Glutamatergic neuron (in vitro differentiated cells): Measurements from ENCODE around the gene MSRB3. TPM values are rescaled to one million over a fixed set of nuclear protein-coding genes. Genes with fewer than 3 reads are reported as not detected.
"Not testable (repeated sequence)": the region's sequence is repeated elsewhere in the genome, so short reads cannot be mapped to it uniquely, and the experiment has no call there.

Experiments
- DNase-seq: peaks from one replicate; pipeline ENCODE4 v3.0.0; 2022
- H3K27ac Mint-ChIP-seq: one replicate; pipeline ENCODE4 v1.8.0; 2020; ENCODE audit warnings: mild to moderate bottlenecking, mixed read lengths, inconsistent platforms; ENCODE audit not compliant: unreplicated experiment
- H3K27me3 Mint-ChIP-seq: one replicate; pipeline ENCODE4 v1.8.0; 2020; ENCODE audit warnings: mild to moderate bottlenecking, moderate library complexity, mixed read lengths, inconsistent platforms; ENCODE audit not compliant: unreplicated experiment
- H3K36me3 Mint-ChIP-seq: one replicate; pipeline ENCODE4 v1.8.0; 2020; ENCODE audit warnings: mild to moderate bottlenecking, mixed read lengths, inconsistent platforms; ENCODE audit not compliant: unreplicated experiment
- H3K4me1 Mint-ChIP-seq: one replicate; pipeline ENCODE4 v1.8.0; 2020; ENCODE audit warnings: mild to moderate bottlenecking, low read depth, mixed read lengths, inconsistent platforms; ENCODE audit not compliant: unreplicated experiment
- H3K4me3 Mint-ChIP-seq: one replicate; pipeline ENCODE4 v1.8.0; 2020; ENCODE audit warnings: mild to moderate bottlenecking, mixed read lengths, inconsistent platforms; ENCODE audit not compliant: unreplicated experiment
- H3K9me3 Mint-ChIP-seq: one replicate; pipeline ENCODE4 v1.8.0; 2020; ENCODE audit warnings: mild to moderate bottlenecking, moderate library complexity, mixed read lengths, inconsistent platforms; ENCODE audit not compliant: unreplicated experiment
- total RNA-seq: library from RNA; stranded (reverse); fragmentation: NEBNext Ultra II Directional; extraction: Animal tissue kit (Norgen Biotek cat#: 25700); gene quantifications from one replicate; pipeline ENCODE4 v1.2.1, GENCODE V29; 2021; ENCODE audit not compliant: unreplicated experiment
- TF ChIP-seq, protein P1 (sequence below): fragments of 200-600 bp; sonication (generic); IDR thresholded peaks from one replicate; pipeline ENCODE4 v1.5.0; 2021; ENCODE audit not compliant: partially characterized antibody, unreplicated experiment

The MSRB3 gene
- total RNA-seq, 1 donor from 2014 or later, result 1.6 TPM

DNA sequence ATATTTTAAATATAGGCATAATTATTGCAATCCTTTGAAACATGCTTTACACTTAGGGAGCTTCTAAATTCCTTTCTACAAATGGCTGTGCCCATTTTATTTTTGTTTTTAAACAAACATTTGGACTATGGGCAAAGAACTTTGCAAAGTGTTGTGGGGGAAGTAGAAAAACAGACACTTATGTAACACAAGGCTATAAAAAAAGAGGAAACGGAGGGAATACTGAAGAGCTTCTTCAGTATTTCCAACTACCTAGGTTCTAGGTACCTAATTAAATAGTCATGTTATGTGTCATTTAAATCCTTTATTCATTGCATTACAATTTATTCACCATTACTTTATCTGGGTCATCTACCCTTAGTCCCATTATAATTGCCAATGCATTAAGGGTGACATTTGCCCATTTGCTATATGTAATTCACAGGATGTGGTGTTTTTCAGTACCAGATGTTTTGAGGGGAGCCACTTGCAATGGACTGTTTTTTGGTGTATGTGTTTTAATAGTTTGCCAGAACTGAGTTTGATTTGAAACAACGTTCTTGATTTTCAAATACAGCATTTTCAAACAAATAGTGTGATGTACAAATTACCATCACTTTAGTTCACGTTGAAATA, 1.5 kb upstream of the MSRB3 start:
- TF ChIP-seq, protein P1, sequence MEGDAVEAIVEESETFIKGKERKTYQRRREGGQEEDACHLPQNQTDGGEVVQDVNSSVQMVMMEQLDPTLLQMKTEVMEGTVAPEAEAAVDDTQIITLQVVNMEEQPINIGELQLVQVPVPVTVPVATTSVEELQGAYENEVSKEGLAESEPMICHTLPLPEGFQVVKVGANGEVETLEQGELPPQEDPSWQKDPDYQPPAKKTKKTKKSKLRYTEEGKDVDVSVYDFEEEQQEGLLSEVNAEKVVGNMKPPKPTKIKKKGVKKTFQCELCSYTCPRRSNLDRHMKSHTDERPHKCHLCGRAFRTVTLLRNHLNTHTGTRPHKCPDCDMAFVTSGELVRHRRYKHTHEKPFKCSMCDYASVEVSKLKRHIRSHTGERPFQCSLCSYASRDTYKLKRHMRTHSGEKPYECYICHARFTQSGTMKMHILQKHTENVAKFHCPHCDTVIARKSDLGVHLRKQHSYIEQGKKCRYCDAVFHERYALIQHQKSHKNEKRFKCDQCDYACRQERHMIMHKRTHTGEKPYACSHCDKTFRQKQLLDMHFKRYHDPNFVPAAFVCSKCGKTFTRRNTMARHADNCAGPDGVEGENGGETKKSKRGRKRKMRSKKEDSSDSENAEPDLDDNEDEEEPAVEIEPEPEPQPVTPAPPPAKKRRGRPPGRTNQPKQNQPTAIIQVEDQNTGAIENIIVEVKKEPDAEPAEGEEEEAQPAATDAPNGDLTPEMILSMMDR, result no peak
- Mint-ChIP-seq H3K27me3 (peaks cover 6% of the 10 kb centered on the region), H3K27ac (no peak overlapping the region), H3K36me3 (no peaks in the 10 kb centered on the region), H3K4me3 (no peak overlapping the region), H3K9me3 (no peaks in the 10 kb centered on the region), H3K4me1 (no peaks in the 10 kb centered on the region)
- no peak for DNase-seq

DNA sequence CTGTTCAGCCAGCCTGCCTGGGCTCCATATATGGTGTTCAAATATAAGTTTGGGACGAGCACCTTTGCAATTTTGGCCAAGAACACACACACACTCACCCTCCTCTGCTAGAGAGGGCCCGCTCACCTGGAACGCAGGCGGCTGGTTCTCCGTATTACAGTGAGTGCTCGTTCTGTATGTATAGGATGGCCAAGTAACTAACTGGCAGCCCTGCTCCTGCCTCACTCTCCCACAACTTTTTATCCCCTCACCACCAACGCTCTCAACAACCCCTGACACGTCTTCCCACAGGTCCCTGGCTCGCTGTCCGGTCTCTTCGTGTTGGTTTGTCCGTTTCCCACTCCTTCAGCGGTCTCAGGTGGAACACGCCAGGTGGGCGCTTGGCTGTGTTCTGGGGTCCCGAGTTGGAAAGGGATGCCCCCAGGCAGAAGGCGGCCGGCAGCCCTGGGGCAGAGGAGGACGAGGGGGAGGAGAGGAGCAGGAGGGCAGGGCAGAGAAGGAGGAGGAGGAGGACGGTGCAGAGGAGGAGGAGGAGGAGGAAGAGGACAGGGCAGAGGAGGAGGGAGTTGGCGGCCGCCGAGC, 398 bp upstream of the MSRB3 start:
- Mint-ChIP-seq H3K27ac (no peak overlapping the region), H3K4me3 (peak overlapping the region; percentile 71), H3K4me1 (no peaks in the 10 kb centered on the region), H3K36me3 (no peaks in the 10 kb centered on the region), H3K9me3 (no peaks in the 10 kb centered on the region), H3K27me3 (peaks cover 6% of the 10 kb centered on the region)
- DNase-seq, result peak; percentile 14
- TF ChIP-seq, protein P1, result no peak

DNA sequence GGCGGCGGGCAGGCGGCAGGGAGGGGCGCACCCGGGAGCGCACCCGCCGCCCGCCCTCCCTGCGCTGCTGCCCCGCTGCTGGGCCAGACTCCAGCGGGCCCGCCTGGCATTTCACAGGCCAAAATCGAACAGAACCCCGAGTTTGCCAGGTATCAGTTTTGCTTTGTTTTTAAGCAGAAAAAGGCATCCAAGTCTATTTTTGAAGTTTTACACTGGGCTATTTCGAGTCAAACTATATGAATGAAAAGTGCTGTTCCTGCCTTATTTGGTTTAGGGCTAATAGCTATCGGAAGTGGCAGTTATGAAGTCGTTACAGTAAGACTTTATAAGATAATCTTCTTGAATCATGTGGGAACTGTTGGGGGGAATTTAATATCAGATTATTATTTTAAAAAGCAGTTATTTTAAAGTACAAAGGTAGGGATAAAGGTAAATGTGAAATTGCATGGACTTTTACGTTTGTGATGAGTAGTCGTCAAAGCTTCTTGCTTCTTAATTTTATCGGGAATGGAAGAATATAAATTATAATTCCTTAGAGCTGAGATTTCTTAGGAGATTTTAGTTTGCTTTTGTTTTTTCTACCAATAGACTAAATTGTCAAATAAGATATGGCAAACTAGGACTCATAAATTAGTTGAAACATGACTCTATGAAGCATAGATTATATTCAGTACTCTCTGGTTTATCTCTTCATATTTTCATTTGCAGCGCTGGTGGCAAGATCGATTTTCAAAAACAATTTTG, 1.1 kb downstream of the MSRB3 start:
- no peaks in the 10 kb centered on the region for H3K9me3 Mint-ChIP-seq
- TF ChIP-seq, protein P1, result no peak
- DNase-seq, result no peak
- H3K27ac Mint-ChIP-seq, result no peak overlapping the region
- peak overlapping the region; percentile 66 for H3K4me3 Mint-ChIP-seq
- peaks cover 6% of the 10 kb centered on the region for H3K27me3 Mint-ChIP-seq
- H3K4me1 Mint-ChIP-seq, result no peaks in the 10 kb centered on the region
- H3K36me3 Mint-ChIP-seq, result no peaks in the 10 kb centered on the region

DNA sequence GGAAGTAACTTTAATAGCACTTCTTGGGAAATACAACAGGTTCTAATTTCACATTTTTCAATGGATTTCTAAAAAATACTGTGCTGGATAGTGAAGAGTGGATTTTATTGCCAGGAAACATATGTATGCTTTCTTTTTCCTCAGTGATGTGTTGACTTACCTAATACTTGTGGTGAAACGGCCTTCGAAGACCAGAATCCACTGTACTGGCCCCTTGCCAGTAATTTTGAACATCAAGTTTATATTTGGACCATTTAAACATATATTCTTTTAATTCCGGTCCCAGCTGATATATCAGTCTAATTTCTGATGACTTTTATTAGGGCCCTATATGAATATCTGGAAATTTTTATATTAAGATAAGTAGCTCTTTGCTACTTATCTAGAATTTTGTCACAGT, 1.8 kb downstream of the MSRB3 start:
- Mint-ChIP-seq H3K36me3 (no peaks in the 10 kb centered on the region), H3K9me3 (no peaks in the 10 kb centered on the region), H3K27ac (no peak overlapping the region), H3K4me3 (no peak overlapping the region), H3K27me3 (peaks cover 6% of the 10 kb centered on the region), H3K4me1 (no peaks in the 10 kb centered on the region)
- DNase-seq, result no peak
- TF ChIP-seq, protein P1, result no peak

DNA sequence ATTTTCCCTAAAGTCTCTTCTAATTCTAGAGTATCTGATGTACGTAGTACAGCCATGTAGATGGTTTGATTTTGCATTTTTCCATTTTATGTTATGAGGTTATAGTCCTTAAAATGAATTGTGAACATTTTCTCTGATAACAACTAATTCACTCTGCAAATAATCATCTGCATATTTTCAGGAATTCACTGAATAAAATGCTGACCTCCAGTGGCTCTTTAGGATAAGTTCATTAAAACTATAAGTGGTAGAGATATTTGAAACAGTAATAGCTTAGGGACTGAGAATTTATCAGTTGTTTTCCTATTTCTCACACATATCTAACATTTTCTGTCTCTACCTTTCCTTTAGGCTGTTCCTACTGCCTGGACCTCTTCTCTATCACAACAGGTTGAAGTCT, 4.4 kb downstream of the MSRB3 start:
- no peaks in the 10 kb centered on the region for H3K36me3 Mint-ChIP-seq
- no peak for DNase-seq
- H3K4me3 Mint-ChIP-seq, result no peak overlapping the region
- no peaks in the 10 kb centered on the region for H3K4me1 Mint-ChIP-seq
- TF ChIP-seq, protein P1, result no peak
- H3K27me3 Mint-ChIP-seq, result peaks cover 4% of the 10 kb centered on the region
- no peak overlapping the region for H3K27ac Mint-ChIP-seq
- H3K9me3 Mint-ChIP-seq, result no peaks in the 10 kb centered on the region

DNA sequence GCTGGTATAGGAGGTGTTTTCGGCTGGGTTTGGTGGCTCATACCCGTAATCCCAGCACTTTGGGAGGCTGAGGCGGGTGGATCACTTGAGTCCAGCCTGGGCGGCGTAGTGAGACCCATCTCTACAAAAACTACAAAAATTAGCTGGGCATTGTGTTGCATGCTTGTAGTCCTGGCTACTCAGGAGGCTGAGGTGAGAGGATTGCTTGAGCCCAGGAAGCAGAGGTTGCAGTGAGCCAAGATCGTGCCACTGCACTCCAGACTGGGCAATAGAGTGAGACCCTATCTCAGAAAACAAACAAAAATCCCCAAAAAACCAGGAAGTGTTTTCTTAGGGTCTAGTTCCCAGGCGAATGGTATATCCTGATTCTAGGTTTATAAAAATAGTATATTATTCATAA, 7.0 kb downstream of the MSRB3 start:
- H3K4me1 Mint-ChIP-seq, H3K9me3 Mint-ChIP-seq, H3K4me3 Mint-ChIP-seq, H3K27ac Mint-ChIP-seq, DNase-seq, H3K27me3 Mint-ChIP-seq, H3K36me3 Mint-ChIP-seq: not testable (repeated sequence)
